Measurements from ENCODE around the gene ZNF582.

The ZNF582 gene

DNA sequence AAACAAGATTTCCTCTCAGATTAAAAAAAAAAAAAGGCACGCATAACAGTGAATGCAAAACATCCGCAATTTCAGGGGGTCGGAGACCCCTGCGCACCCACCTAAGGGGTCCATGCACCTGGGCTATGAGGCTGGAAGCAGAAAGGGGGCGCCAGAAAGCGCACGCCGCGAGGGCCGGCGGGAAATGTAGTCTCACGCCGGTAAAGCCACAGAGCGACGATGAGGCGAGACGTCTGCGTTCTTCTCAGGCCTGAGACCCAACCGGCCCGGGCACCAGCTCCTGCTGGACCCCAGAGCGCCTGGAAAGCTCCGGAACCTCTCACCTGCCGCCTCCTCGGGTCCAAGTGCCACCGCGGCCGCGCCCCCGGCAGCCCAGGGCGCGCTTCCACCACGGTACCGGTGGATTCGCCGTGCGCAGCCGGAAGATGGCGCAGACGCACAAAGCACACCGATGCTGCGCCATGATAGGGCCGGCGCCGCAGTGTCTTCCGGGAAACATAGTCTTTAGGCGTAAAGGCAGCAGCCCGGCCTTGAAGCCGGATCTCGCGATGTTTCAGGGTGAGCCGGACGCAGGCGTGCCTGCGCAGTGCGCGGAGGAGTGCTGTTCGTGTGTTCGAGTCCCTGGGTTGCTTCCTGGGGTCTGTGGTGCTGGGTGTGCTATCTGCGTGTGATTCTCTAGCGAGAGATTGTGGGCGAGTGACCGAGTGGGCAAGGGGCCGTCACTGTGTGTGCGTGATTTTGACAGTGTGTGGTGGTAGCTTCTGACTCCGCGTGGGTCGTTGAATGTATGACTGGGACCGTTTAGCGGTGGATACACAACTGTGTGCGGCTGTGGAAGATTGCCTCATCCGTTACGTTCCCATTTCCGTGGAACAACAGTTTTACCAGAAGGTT, at the start of gene ZNF582:
TSS of gene ZNF582 (minus strand) at position 416 of the 894 bp plus-strand sequence. CDS start 1,782 bp downstream, outside the sequence.
- peak; percentile 98 for DNase-seq

GRCh38 chr19:56441206-56441792, 48.0 kb upstream of the ZNF582 start:
- no peak for DNase-seq

DNA sequence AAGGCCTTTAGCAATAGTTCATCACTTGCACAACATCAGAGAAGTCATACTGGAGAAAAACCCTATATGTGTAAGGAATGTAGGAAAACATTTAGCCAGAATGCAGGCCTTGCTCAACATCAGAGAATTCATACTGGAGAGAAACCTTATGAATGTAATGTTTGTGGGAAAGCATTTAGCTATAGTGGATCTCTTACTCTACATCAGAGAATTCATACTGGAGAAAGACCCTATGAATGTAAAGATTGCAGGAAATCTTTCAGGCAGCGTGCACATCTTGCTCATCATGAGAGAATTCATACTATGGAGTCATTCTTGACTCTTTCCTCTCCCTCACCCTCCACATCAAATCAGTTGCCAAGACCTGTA, 30.6 kb upstream of the ZNF582 start:
- no peak for DNase-seq

GRCh38 chr19:56423276-56423984, 30.1 kb upstream of the ZNF582 start:
- DNase-seq, result no peak

DNA sequence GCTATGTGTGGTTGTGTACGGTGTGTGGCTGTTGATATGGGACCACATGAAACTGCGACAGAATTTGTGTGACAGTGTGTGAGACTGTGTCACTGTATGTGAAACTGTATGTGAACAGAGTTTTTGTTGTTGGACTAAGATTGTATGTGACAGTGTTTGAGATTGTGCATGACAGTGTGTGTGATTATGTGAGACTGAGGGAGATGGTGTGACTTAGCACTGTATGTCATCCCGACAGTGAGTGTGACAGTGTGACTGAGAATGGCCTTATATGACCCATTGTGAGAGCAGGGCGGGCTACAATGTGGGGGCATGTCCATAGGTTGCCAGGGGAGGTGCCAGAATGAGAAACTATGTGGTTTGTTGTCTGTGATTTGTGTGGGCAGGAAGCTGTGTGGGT, 11.7 kb upstream of the ZNF582 start:
- DNase-seq, result no peak

DNA sequence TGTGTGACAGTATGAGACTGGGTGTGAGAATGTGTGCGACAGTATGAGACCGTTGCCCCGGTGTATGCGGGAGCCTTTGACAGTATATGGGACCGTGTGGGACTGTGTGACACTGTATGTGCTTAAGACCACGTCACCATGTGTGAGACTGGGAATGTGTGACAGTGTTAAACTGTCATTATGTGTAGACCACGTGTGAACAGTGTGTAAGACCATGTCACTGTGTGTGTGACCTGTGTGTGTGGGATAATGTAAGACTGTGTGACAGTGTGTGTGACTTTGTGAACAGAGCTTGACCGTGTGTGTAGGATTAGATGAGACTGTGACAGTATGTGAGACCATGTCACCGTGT, 11.3 kb upstream of the ZNF582 start:
- DNase-seq, result no peak

GRCh38 chr19:56403764-56404704, 10.7 kb upstream of the ZNF582 start, which contains the start of gene ZNF583:
ZNF583 (plus strand) TSS chr19:56404332; CDS start chr19:56407115, 2,783 bp downstream.
- DNase-seq, result peak; percentile 95

- DNase-seq, result no peak
Measured at GRCh38 chr19:56403261-56403660, 9.9 kb upstream of the ZNF582 start.

DNA sequence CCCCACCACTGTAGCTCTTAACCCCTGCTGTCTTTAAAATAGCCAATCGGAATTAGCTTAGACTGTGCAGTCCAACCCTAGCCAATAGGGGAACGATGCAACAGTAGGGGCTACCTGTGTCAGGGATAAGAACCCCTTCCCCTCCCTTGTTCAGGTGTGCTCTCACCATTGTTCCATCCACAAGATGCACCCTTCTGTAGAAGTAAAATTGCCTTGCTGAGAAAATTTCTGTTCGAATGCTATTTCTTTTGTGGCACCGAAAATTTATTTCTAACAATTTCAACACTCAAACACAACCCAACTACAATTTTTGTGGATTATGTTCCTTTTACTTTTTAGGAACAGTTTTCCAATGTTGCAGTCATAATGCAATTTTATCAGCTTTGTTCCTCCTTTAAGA, 7.2 kb upstream of the ZNF582 start:
- no peak for DNase-seq

GRCh38 chr19:56398809-56399208, 5.5 kb upstream of the ZNF582 start:
- DNase-seq, result no peak

- DNase-seq, result no peak
Measured at GRCh38 chr19:56383826-56384605, 9.3 kb downstream of the ZNF582 start.

GRCh38 chr19:56377105-56377924, 16.0 kb downstream of the ZNF582 start:
- DNase-seq, result no peak

DNA sequence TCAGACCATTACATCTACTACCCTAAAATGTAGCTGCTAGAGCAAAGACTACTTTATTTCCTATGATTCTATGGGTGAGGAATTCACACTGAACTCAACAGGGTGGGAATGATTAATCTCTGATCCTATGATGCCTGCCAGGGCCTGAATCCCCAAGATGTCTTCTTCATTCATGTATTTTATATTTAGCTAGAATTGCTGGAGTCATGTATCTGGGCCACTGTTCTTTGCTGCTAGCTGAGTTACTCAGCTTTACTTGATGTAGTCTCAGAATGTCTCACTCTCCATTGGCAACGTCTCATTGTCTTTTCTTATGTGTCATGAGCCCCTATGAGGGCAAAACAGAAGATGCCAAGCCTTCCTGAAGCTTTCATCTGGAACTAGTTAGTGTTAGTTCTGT, 21.1 kb downstream of the ZNF582 start:
- DNase-seq, result no peak

DNA sequence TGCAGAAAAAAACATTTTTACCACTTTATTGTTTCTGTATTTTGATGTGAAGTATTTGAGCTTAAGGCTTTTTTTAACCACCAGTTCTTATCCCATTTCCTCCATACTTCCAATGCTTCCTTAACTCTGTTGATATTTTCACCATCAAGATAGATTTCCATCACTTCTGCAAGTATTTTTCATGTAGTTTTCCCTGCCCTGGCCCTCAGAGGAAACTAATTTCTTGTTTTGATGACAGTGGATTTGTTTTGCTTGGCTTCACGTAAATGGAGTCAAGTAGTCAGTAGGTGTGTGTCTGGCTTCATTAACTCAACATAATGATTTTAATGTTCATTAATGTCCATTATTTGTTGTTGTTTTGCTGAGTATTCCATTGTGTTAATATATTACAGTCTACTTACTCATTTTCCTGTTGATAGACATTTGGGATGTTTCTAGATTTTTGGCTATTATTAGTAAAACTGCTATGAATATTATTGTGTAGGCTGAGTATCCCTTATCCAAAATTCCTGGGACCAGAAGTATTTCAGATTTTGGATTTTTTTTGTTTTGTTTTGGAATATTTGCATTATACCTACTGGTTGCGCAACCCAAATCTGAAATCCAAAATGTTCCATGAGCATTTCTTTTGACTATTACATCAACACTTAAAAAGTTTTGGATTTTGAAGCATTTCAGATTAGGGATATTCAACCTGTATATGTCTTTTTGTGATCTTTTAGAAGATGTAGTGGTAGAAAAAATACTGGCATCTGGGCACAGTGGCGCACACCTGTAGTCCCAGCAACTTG, 23.3 kb downstream of the ZNF582 start:
- no peak for DNase-seq

- DNase-seq, result peak; percentile 27
Measured at GRCh38 chr19:56367829-56368711, 25.3 kb downstream of the ZNF582 start.

DNA sequence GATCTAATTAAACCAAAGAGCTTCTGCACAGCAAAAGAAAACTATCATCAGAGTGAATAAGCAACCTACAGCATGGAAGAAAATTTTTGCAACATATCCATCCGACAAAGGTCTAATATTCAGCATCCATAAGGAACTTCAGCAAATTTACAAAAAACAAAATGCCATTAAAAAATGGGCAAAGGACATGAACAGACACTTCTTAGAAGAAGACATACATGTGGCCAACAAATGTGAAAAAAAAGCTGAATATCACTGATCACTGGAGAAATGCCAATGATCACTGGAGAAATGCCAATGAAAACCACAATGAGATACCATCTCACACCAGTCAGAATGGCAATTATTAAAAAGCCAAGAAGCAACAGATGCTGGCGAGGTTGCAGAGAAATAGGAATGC, 32.5 kb downstream of the ZNF582 start:
- DNase-seq, result no peak

- no peak for DNase-seq
Measured at GRCh38 chr19:56356944-56357343, 36.4 kb downstream of the ZNF582 start.

- DNase-seq, result no peak
Measured at GRCh38 chr19:56355517-56355916, 37.8 kb downstream of the ZNF582 start.

DNA sequence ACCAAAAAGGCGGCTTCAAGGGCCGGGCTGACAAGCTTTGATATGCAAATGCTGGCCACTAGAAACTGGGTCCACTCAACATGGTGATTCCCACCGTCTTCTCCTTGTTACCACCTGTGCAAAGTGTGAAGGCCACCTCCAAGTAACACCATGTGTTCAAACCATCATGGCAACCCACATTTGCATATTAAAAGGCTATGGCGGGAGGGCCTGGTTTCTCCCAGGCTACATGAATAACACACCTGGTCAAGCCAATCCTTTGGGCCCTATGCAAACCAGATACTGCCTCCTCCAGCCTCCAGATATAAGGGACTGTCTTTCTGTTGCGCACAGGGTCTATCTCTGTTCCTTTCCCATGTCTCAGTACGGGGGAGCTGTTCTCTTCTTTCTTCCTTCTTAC, 42.1 kb downstream of the ZNF582 start:
- DNase-seq, result no peak

All from RPMI8226 (cell line).